Measurements from ENCODE around the gene BCAN. TPM values are rescaled to one million over a fixed set of nuclear protein-coding genes. Genes with fewer than 3 reads are reported as not detected.

The BCAN gene
- total and polyA plus RNA-seq, 2 of the 8 experiments (the other 6 are each of a cell fraction or from before 2014, with no cell fraction given): 4.5 to 24.0 TPM

DNA sequence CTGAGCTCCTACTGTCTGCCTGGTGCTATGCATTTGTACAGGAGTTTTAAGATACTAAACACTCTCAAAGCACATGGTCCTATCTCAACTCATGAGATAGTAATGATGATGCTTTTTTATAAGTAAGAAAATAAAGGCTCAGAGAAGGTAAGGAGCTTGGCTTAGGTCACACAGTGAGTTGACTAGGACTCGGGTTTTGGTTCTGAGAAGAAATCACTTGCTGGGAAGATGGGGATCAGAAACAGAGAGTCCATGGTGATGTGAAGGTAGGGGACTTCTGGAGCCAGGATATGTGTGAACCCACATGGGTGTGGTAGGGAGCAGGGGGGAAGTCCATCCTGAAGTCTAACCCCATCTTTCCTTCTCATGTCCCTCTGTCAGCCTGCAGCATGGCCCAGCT is 3.7 kb downstream of the BCAN start:
- H3K18ac ChIP-seq (ENCODE audit: extremely low read depth, low read length): no peak overlapping the region
- TF ChIP-seq FOSL1 (IDR thresholded peaks at IDR 0.05; ENCODE audit: insufficient read depth, low read depth, low read length) (no peak), EP300 (IDR thresholded peaks at IDR 0.05; ENCODE audit: borderline replicate concordance in 1 of 2, low read depth in 2 of 2, low read length in 2 of 2) (no peak), EZH2 (IDR thresholded peaks at IDR 0.05; ENCODE audit: low read depth, low read length, severe bottlenecking) (no peak), CTBP2 (IDR thresholded peaks at IDR 0.05; ENCODE audit: borderline replicate concordance, insufficient read depth, insufficient read length, low read length) (no peak), HDAC6 (IDR thresholded peaks at IDR 0.05; ENCODE audit: low read depth, low read length) (no peak), POLR2A (IDR thresholded peaks at IDR 0.05; ENCODE audit: control extremely low read depth in 1 of 2, low read depth in 2 of 2, low read length in 2 of 2) (no peak), SUZ12 (IDR thresholded peaks at IDR 0.05; ENCODE audit: low read length) (no peak), KDM4A (IDR thresholded peaks at IDR 0.05; ENCODE audit: low read depth, low read length, severe bottlenecking) (no peak), SP2 (IDR thresholded peaks at IDR 0.05; ENCODE audit: low read length) (no peak)
- TF ChIP-seq, protein P1, sequence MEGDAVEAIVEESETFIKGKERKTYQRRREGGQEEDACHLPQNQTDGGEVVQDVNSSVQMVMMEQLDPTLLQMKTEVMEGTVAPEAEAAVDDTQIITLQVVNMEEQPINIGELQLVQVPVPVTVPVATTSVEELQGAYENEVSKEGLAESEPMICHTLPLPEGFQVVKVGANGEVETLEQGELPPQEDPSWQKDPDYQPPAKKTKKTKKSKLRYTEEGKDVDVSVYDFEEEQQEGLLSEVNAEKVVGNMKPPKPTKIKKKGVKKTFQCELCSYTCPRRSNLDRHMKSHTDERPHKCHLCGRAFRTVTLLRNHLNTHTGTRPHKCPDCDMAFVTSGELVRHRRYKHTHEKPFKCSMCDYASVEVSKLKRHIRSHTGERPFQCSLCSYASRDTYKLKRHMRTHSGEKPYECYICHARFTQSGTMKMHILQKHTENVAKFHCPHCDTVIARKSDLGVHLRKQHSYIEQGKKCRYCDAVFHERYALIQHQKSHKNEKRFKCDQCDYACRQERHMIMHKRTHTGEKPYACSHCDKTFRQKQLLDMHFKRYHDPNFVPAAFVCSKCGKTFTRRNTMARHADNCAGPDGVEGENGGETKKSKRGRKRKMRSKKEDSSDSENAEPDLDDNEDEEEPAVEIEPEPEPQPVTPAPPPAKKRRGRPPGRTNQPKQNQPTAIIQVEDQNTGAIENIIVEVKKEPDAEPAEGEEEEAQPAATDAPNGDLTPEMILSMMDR (IDR thresholded peaks at IDR 0.05; ENCODE audit: control extremely low read depth in 1 of 3, insufficient read depth in 1 of 3, low read depth in 1 of 3, low read length in 3 of 3): no peak

More for the DNA sequence above, 3.7 kb downstream of the BCAN start:
- Histone ChIP-seq H4K91ac (replicated peaks; ENCODE audit: insufficient read length, low read length) (no peak overlapping the region), H2BK5ac (ENCODE audit: low read depth, low read length) (no peak overlapping the region), H2BK12ac (ENCODE audit: low read depth, low read length) (no peak overlapping the region), H4K8ac (ENCODE audit: extremely low read depth, insufficient read depth, low read length) (no peak overlapping the region), H3K36me3 (ENCODE audit: control insufficient read depth in 2 of 4, insufficient read depth in 4 of 4, low read length in 3 of 4) (no peaks in the 10 kb centered on the region), H3K23me2 (ENCODE audit: low read depth, low read length) (peaks cover 13% of the 10 kb centered on the region; the same call in 1 of the 2 replicates), H3K27ac (ENCODE audit: low read depth, low read length) (no peak overlapping the region), H3K4me2 (ENCODE audit: insufficient read depth in 1 of 2, low read depth in 2 of 2, low read length in 2 of 2) (no peak overlapping the region), H4K5ac (ENCODE audit: insufficient read length, low read depth, low read length) (no peak overlapping the region), H4K20me1 (replicated peaks in 1 of 2; ENCODE audit: control insufficient read depth in 1 of 2, insufficient read depth in 2 of 2, low read length in 2 of 2) (peaks cover 0 to 6% of the 10 kb centered on the region in 2 experiments), H2AK5ac (ENCODE audit: low read depth, low read length) (no peak overlapping the region), H3K27me3 (replicated peaks in 1 of 4; ENCODE audit: control insufficient read depth in 3 of 4, extremely low read depth in 1 of 4, insufficient read depth in 3 of 4, low read length in 3 of 4) (peaks cover 11 to 66% (median 51%) of the 10 kb centered on the region in 4 experiments), H3K79me1 (ENCODE audit: low read depth, low read length) (no peaks in the 10 kb centered on the region), H3K4me1 (replicated peaks in 1 of 4; ENCODE audit: control insufficient read depth in 3 of 4, insufficient read depth in 4 of 4, low read length in 3 of 4) (peaks cover 8 to 23% (median 15%) of the 10 kb centered on the region in 4 experiments), H3K14ac (ENCODE audit: insufficient read length) (no peak overlapping the region), H2BK15ac (ENCODE audit: low read length) (no peak overlapping the region; the same call in 1 of the 2 replicates), H3K79me2 (ENCODE audit: control insufficient read depth in 1 of 2, insufficient read depth in 2 of 2, low read length in 2 of 2) (no peaks in the 10 kb centered on the region), H3K4me3 (ENCODE audit: extremely low read depth in 1 of 4, insufficient read depth in 2 of 4, low read depth in 3 of 4, low read length in 4 of 4) (no peak overlapping the region), H2BK20ac (ENCODE audit: low read length) (no peak overlapping the region), H2AFZ (ENCODE audit: low read length) (no peak overlapping the region), H3K9ac (replicated peaks in 1 of 4; ENCODE audit: extremely low read depth in 1 of 4, low read depth in 3 of 4, low read length in 3 of 4) (no peak overlapping the region), H2BK120ac (replicated peaks; ENCODE audit: low read depth, low read length) (no peak overlapping the region), H3K23ac (ENCODE audit: insufficient read length) (no peak overlapping the region), H3K56ac (replicated peaks; ENCODE audit: insufficient read length, low read depth, low read length) (no peak overlapping the region), H3K9me3 (ENCODE audit: insufficient read depth in 2 of 2, low read depth in 1 of 2, low read length in 1 of 2) (no peaks in the 10 kb centered on the region), H3K4ac (replicated peaks; ENCODE audit: insufficient read length, low read depth, low read length) (no peak overlapping the region)
- WGBS, 2 experiments (ENCODE audit: extremely low coverage in 1 of 2, insufficient coverage in 1 of 2, insufficient read length in 1 of 2, insufficient replicate concordance in 2 of 2, low coverage in 1 of 2, low lambda C conversion rate in 2 of 2, missing lambda C conversion rate in 1 of 2): 93% methylated on average over 1 of the region's 1 CpG; no CpG with 5 or more reads in 1 of the 2 experiments
- FAIRE-seq (no peak), DNase-seq (ENCODE audit: low read depth in 1 of 2, low spot score in 2 of 2) (no peak)
- CTCF ChIA-PET (ENCODE audit: partially characterized antibody): interaction anchor here (0.5 to 43.0 kb wide), 6 partner anchors 14 to 1777 kb away, joined by 3 to 868 read pairs (median 129); partner anchors contain the start of genes HAPLN2, NES and NTRK1
- POLR2A ChIA-PET (ENCODE audit: partially characterized antibody): interaction anchor here (1.0 to 4.5 kb wide), 5 partner anchors 18 to 60 kb away, joined by 3 to 22 read pairs (median 5); partner anchors contain the start of gene NES

Data from H1 (cell line).